ENCODE measurements around the gene DRC7. TPM values are rescaled to one million over a fixed set of nuclear protein-coding genes. Genes with fewer than 3 reads are reported as not detected.
A peak's percentile ranks its signal among the peaks of the same experiment; 100 is the strongest.

The DRC7 gene
- total RNA-seq, 1 donor from 2014 or later = 0.96 TPM

DNA sequence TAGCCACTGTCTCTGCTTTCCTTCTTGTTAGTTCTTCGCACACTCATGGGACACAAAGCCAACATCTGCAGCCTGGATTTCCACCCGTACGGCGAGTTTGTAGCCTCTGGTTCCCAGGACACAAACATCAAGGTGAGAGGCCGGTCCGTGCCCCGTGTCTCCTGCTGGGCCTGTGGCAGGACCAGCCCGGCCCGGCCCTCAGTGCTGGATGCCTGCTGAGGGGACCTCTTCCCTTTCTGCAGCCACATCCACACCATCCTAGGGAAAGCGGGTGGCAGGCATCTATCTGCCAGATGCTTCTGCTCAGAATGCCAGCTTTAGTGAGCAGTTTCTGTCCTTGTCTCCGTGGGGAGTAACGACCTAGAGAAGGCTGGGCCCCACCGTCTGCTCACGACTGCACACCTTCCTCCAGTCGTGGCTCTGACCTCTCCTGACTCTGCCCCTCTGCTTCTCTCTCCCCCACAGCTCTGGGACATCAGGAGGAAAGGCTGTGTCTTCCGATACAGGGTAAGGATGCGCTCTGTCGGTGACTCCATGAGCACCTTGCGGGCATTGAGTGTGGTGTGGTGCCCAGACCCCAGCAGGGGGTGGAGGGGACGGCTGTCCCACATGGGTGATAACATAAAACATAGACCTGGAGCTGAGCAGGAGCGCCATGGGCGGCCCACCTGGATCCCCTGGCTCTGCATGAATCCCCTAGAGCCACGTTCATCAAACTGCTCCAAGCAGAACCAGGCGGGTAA, 56.4 kb downstream of the DRC7 start:
- no peak for DNase-seq (ENCODE audit: low spot score)

GRCh38 chr16:57751539-57752202, 57.1 kb downstream of the DRC7 start:
- DNase-seq (ENCODE audit: low spot score) = no peak

- DNase-seq (ENCODE audit: low spot score) = no peak
These were observed 57.6 kb downstream of the DRC7 start for GRCh38 chr16:57752203-57752580.

- DNase-seq (ENCODE audit: low spot score) = no peak
These were observed 58.2 kb downstream of the DRC7 start for GRCh38 chr16:57752581-57753447.

DNA sequence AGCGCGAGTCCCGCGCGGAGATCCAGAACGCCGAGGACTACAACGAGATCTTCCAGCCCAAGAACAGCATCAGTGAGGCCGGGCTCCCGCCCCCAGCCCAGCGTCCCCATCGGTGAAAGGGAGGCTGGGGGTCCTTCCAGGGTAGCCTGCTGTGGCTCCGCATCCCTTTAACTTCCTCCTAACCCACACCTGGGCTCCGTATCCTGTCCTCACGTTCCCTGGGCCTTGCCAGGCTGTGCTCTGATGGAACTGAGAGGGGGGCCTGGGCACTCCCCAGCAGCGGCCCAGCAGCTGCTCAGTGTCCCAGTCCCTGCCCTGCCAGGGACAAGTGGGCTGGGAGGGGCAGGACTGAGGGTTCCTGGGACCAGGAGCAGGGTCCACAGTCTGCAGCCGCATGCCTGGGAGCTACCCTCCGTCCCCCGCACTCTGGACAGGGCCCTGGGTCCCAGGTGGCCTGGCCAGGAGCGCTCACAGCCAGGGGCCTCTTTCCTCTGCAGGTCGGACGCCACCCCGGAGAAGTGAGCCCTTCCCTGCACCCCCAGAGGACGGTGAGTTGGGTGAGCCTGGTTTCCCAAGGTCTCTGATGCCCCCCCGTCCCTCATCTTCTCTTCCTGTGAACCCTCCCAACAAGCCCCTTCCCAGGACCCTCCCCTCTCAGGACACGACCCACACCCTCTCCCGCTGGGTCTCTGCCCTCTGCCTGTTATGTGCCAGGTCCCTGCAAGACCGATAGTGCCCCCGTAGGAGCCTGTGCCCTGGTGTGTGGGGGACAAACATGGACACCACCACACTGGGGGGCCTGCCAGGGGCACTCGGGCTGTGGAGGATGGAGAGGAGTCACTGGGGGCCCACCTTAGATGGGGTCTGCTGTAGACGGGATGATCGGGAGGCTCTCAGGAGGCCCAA, 59.1 kb downstream of the DRC7 start:
- no peak for DNase-seq (ENCODE audit: low spot score)

DNA sequence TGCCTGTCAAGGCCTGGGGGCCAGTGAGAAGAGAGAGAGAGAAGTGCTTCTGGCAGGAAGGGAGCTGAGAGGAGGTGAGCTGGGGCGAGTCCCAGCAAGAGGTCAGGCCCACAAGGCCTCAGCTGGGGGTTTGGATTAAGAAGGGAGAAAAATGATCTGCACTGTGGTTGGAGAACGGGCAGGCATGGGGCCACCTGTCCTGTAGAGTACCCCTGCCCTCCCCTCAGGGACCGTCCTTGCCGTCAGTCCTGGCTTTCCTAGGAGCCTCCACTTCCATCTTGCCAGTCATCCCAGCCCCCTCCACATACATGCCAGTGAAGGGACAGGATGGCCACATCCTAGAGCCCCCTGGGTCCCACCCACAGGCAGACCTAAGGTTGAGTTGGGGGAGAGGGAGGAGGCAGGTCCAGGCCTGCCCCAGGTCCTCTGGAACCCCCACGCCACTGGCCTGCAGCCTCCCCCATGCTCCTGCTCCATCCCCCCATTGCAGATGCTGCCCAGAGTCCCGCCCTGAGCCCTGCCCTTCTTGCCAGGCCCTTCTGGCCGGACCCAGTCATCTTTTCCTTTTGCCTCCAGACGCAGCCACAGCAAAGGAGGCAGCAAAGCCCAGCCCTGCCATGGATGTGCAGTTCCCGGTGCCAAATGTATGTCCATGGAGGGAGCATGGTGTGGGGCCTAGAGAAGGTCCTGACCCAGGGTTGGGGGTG, 59.9 kb downstream of the DRC7 start:
- DNase-seq (ENCODE audit: low spot score) = peak; percentile 34

DNA sequence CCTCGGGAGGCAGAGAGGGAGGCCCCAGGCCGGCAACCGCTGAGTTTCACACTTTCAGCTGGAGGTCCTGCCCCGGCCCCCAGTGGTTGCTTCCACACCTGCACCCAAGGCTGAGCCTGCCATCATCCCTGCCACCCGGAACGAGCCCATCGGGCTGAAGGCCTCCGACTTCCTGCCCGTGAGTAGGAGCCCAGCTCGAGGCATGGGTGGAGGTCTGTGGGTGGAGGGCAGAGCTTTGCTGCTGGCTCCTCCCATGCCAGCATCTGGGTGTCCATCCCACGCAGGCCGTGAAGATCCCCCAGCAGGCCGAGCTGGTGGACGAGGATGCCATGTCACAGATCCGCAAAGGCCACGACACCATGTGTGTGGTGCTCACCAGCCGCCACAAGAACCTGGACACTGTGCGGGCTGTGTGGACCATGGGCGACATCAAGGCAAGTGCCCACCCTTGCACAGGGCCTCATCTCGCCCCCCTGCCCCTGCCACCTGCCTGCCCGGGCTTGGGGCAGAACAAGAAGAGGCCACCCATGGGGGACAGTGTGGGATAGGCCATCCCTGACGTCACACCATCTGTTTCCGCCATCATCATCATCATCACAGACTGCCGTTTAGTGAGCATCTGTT, 60.6 kb downstream of the DRC7 start:
- DNase-seq (ENCODE audit: low spot score) = no peak

DNA sequence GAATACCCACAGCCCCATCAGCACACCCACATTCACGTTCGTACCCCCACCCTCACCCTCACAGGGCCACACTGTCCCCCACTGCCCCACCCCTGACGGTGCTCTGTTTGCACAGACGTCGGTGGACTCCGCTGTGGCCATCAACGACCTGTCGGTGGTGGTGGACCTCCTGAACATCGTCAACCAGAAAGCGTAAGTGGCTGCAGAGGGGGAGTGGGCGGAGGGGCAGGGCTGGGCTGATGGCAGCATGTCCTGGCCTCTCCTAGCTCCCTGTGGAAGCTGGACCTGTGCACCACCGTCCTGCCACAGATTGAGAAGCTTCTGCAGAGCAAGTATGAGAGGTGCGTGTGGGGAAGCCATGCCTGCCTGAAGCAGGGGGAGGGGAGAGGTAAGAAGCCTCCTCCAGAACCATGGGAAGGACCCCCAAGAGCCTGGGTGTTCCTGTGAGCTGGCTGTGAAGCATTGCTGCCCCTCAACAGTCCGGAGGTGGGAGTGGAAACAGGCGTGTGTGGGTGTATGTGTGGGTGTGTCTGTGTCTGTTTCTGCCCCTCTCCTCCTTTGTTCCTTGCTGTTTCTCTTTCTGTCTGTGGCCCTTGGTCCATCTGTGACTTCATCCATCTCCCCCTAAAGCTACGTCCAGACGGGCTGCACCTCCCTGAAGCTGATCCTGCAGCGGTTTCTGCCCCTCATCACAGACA, 61.3 kb downstream of the DRC7 start:
- DNase-seq (ENCODE audit: low spot score) = no peak

DNA sequence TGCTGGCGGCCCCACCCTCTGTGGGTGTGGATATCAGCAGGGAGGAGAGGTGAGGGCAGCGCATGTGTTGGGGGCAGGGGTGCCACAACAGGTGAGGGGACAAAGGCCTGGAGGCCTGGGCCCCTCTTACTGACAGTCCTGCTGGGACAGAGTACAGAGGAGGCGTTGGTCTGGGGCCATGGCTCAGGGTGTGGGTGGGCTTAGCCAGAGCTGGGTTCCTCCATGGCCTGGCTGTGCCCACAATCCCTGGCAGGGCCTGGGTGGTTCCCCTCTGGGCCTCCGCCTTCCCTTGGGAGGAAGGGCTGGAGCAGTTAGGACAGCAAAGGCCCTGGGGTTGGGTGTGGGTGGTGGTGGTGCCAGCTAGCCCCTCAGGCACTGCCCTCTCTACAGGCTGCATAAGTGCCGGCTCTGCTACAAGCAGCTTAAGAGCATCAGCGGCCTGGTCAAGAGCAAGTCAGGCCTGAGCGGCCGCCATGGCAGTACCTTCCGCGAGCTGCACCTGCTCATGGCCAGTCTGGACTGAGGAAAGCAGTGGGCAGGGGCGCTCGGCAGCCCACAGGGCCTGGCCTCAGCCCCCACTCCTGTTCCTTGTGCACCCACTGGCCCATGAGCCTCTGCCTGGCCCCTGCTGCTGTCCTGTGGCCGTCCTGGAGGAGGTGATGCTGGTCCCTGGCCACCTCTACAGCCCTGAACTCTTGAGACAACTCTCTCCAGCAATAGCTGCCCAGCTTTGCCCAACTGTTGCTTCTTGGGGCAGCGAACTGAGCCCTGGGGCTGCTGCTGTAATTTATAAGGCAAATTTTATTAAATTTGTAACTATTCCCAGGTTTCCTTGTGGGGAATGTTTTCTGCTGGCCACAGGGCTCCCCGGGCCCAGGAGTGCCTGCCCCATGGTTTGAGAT, 62.1 kb downstream of the DRC7 start:
- no peak for DNase-seq (ENCODE audit: low spot score)

- peak; percentile 71 for DNase-seq (ENCODE audit: low spot score)
These were observed 62.8 kb downstream of the DRC7 start for GRCh38 chr16:57757326-57757786.

- DNase-seq (ENCODE audit: low spot score) = no peak
These were observed 63.3 kb downstream of the DRC7 start for GRCh38 chr16:57757883-57758282.

GRCh38 chr16:57758331-57759117, 63.9 kb downstream of the DRC7 start:
- no peak for DNase-seq (ENCODE audit: low spot score)

GRCh38 chr16:57759131-57759530, 64.5 kb downstream of the DRC7 start:
- DNase-seq (ENCODE audit: low spot score) = no peak

DNA sequence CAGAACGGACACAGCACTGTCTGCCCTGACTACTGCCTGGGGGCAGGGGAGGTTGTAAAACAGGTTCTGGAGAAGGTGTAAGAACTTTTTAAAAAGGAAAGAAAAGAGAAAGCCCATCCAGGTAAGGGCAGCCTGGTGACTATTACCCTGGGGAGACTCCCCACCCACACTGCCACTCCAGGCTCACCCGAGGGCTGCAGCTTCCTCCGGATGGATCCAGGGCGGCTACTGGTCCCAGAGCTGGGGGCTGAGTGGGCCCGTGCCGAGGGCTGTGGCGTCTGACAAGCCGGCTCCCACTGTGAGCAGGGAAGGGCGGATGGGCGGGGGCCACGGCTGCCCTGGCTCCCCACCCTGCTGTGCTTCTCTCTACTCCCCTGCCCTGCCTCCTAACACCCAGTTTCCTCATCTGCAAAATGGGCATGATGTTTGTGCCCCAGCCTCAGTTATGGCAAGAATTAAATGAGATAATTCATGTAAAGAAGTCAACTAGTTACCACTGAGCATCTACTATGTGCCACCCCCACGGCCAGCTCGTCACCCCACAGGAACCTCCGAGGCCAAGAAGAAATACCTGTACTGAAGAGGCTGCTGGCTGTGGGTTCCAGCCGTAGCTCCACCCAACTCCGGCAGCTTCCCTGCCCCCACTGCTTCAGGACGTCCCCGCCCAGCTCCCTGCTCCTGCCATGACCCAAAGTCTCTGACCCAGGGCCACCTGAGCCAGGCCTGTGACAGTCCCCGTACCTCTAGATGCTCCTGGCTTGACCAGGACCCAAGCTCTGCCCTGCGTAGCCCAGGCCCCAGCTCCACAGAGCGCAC, 65.1 kb downstream of the DRC7 start:
- DNase-seq (ENCODE audit: low spot score) = peak; percentile 37

DNA sequence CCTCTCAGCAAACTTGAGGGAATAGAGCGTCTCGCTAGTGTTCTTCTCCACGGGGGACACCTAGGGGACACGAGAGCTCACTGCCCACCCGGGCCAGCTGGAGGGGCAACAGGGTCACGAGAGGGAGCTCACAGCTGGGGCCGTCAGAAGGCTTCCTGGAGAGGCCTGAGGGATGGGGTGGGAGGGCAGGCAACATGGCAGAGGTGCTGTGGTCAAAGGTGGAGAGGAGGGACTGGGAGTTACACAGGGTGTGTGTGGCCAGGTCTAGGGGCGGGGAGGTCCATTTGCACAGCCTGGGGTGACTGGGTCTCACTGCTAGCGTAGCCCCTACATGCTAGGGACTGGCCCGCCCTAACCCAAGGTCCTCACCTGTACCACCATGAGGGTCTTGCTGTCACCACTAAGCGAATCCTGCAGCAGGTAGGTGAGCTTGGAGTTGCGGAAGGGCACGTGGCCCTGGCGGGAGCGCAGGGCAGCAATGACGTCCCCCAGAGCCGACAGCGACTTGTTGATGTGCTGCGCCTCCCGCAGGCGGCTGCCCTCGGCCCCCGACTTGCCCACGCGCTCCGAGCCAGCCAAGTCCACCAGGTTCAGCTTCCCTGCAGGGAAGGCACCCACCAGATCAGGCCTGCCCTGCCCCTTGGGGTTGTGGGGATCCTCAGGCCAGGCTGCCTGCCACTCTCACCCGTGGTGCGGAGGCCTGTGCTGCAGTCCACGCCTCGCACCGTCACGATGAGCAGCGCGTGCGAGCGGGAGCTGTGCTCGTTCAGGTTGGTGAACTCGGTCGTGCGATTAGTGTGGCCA, 66.0 kb downstream of the DRC7 start:
- DNase-seq (ENCODE audit: low spot score) = no peak

GRCh38 chr16:57761301-57761700, 66.7 kb downstream of the DRC7 start:
- no peak for DNase-seq (ENCODE audit: low spot score)
